H1 (cell line): Measurements from ENCODE around the gene PGF. TPM values are rescaled to one million over a fixed set of nuclear protein-coding genes. Genes with fewer than 3 reads are reported as not detected.

Source experiments
- CTCF ChIA-PET: fragments of 300-600 bp; sonication (Branson Sonifier 250); formaldehyde crosslinking; loops from one replicate; lab custom pipeline; 2021; ENCODE audit not compliant: partially characterized antibody; lab: Charles Lee
- POLR2A ChIA-PET: fragments of 300-600 bp; sonication (Branson Sonifier 250); formaldehyde crosslinking; loops from one replicate; lab custom pipeline; 2021; ENCODE audit warnings: inconsistent platforms; ENCODE audit not compliant: partially characterized antibody; lab: Charles Lee
- DNase-seq, 2 experiments: peaks; one replicate each; pipeline versions ENCODE4 v3.0.0 to v3.0.0-alpha.2; 2010 to 2022; ENCODE audit warnings: low spot score in 2 of 2, low read depth in 1 of 2, mixed read lengths in 1 of 2
- FAIRE-seq: peaks from 2 replicates; lab custom pipeline; 2011; peaks lifted over from hg19 to GRCh38; lab: Jason Lieb, UNC
- H2AFZ ChIP-seq: 2 replicates; pipeline ENCODE4 v1.8.1; 2012; ENCODE audit warnings: low read length, inconsistent platforms
- H2AK5ac ChIP-seq: 2 replicates; pipeline ENCODE4 v1.6.1; 2013; ENCODE audit warnings: low read depth, low read length
- H2BK120ac ChIP-seq: replicated peaks from 2 replicates; pipeline ENCODE3; 2013; ENCODE audit warnings: low read depth, low read length, inconsistent platforms
- H2BK12ac ChIP-seq: 2 replicates; pipeline ENCODE4 v1.6.1; 2013; ENCODE audit warnings: low read depth, low read length
- H2BK15ac ChIP-seq: 2 replicates; pipeline ENCODE4 v1.6.1; 2013; ENCODE audit warnings: low read length
- H2BK20ac ChIP-seq: 2 replicates; pipeline ENCODE4 v1.6.1; 2013; ENCODE audit warnings: low read length
- H2BK5ac ChIP-seq: 2 replicates; pipeline ENCODE4 v1.6.1; 2013; ENCODE audit warnings: low read depth, low read length
- H3K14ac ChIP-seq: 2 replicates; pipeline ENCODE4 v1.6.1; 2013; ENCODE audit warnings: inconsistent platforms; ENCODE audit not compliant: insufficient read length
- H3K18ac ChIP-seq: 2 replicates; pipeline ENCODE4 v1.6.1; 2013; ENCODE audit warnings: low read length; ENCODE audit errors: extremely low read depth
- H3K23ac ChIP-seq: 2 replicates; pipeline ENCODE4 v1.6.1; 2013; ENCODE audit warnings: inconsistent platforms; ENCODE audit not compliant: insufficient read length
- H3K23me2 ChIP-seq: 2 replicates; pipeline ENCODE4 v1.6.1; 2013; ENCODE audit warnings: low read depth, low read length
- H3K27ac ChIP-seq: 2 replicates; pipeline ENCODE4 v1.6.1; 2011; ENCODE audit warnings: low read depth, low read length, inconsistent platforms
- H3K27me3 ChIP-seq, 4 experiments: replicated peaks in 1 of 4; 1 replicate in 1 of 4; 2 replicates in 3 of 4; pipeline versions ENCODE4 v1.6.1 to v1.8.1; 2011 to 2013; ENCODE audit warnings: low read length in 3 of 4, mild to moderate bottlenecking in 3 of 4, inconsistent platforms in 2 of 4, mixed read lengths in 2 of 4, moderate library complexity in 1 of 4; ENCODE audit not compliant: control insufficient read depth in 3 of 4, insufficient read depth in 3 of 4; ENCODE audit errors: extremely low read depth in 1 of 4
- H3K36me3 ChIP-seq, 4 experiments: 2 replicates each; pipeline versions ENCODE4 v1.6.1 to v1.8.1; 2011 to 2013; ENCODE audit warnings: mild to moderate bottlenecking in 4 of 4, low read length in 3 of 4, moderate library complexity in 2 of 4, control low read depth in 1 of 4, inconsistent platforms in 1 of 4; ENCODE audit not compliant: insufficient read depth in 4 of 4, control insufficient read depth in 2 of 4
- H3K4ac ChIP-seq: replicated peaks from 2 replicates; pipeline ENCODE3; 2013; ENCODE audit warnings: low read length, low read depth, mixed read lengths, inconsistent platforms; ENCODE audit not compliant: insufficient read length
- H3K4me1 ChIP-seq, 4 experiments: replicated peaks in 1 of 4; 1 replicate in 1 of 4; 2 replicates in 3 of 4; pipeline versions ENCODE4 v1.6.1 to v1.8.1; 2011 to 2013; ENCODE audit warnings: low read length in 3 of 4, inconsistent platforms in 2 of 4, mixed read lengths in 1 of 4; ENCODE audit not compliant: insufficient read depth in 4 of 4, control insufficient read depth in 3 of 4
- H3K4me2 ChIP-seq, 2 experiments: 2 replicates each; pipeline versions ENCODE4 v1.6.1 to v1.8.1; 2011 to 2013; ENCODE audit warnings: low read depth in 2 of 2, low read length in 2 of 2, control low read depth in 1 of 2, inconsistent platforms in 1 of 2, mild to moderate bottlenecking in 1 of 2; ENCODE audit not compliant: insufficient read depth in 1 of 2
- H3K4me3 ChIP-seq, 4 experiments: fragments of 200-600, 300-600 bp in 1 of 4; sonication (generic), shearing (Covaris generic), sonication (Bioruptor Twin) in 1 of 4; 2 replicates each; pipeline versions ENCODE4 v1.5.1 to v1.8.1; 2011 to 2016; ENCODE audit warnings: low read length in 4 of 4, low read depth in 3 of 4, control low read depth in 2 of 4, inconsistent platforms in 2 of 4, mild to moderate bottlenecking in 2 of 4, mixed read lengths in 1 of 4, moderate library complexity in 1 of 4; ENCODE audit not compliant: insufficient read depth in 2 of 4; ENCODE audit errors: extremely low read depth in 1 of 4
- H3K56ac ChIP-seq: replicated peaks from 2 replicates; pipeline ENCODE3; 2013; ENCODE audit warnings: low read depth, mild to moderate bottlenecking, mixed read lengths, low read length, inconsistent platforms; ENCODE audit not compliant: insufficient read length
- H3K79me1 ChIP-seq: 2 replicates; pipeline ENCODE4 v1.6.1; 2013; ENCODE audit warnings: low read depth, low read length, control low read depth
- H3K79me2 ChIP-seq, 2 experiments: 2 replicates each; pipeline versions ENCODE4 v1.6.1 to v1.8.1; 2012 to 2013; ENCODE audit warnings: low read length in 2 of 2, mild to moderate bottlenecking in 2 of 2, inconsistent platforms in 1 of 2; ENCODE audit not compliant: insufficient read depth in 2 of 2, control insufficient read depth in 1 of 2
- H3K9ac ChIP-seq, 4 experiments: replicated peaks in 1 of 4; 1 replicate in 1 of 4; 2 replicates in 3 of 4; pipeline versions ENCODE4 v1.6.1 to v1.8.1; 2011 to 2013; ENCODE audit warnings: low read depth in 3 of 4, low read length in 3 of 4, control low read depth in 2 of 4, mild to moderate bottlenecking in 2 of 4, moderate library complexity in 2 of 4, inconsistent platforms in 1 of 4; ENCODE audit errors: extremely low read depth in 1 of 4
- H3K9me3 ChIP-seq, 2 experiments: 2 replicates each; pipeline versions ENCODE4 v1.6.1 to v1.8.1; 2012 to 2013; ENCODE audit warnings: mild to moderate bottlenecking in 2 of 2, moderate library complexity in 2 of 2, control low read depth in 1 of 2, inconsistent platforms in 1 of 2, low read depth in 1 of 2, low read length in 1 of 2, mixed read lengths in 1 of 2; ENCODE audit not compliant: insufficient read depth in 2 of 2
- H4K20me1 ChIP-seq, 2 experiments: replicated peaks in 1 of 2; 2 replicates each; pipeline versions ENCODE3 to v1.8.1; 2011 to 2013; ENCODE audit warnings: inconsistent platforms in 2 of 2, low read length in 2 of 2, mild to moderate bottlenecking in 1 of 2; ENCODE audit not compliant: insufficient read depth in 2 of 2, control insufficient read depth in 1 of 2
- H4K5ac ChIP-seq: 2 replicates; pipeline ENCODE4 v1.6.1; 2013; ENCODE audit warnings: low read length, low read depth, mixed read lengths, inconsistent platforms; ENCODE audit not compliant: insufficient read length
- H4K8ac ChIP-seq: 2 replicates; pipeline ENCODE4 v1.8.0; 2013; ENCODE audit warnings: mild to moderate bottlenecking, moderate library complexity, low read length, inconsistent platforms; ENCODE audit not compliant: insufficient read depth; ENCODE audit errors: extremely low read depth
- H4K91ac ChIP-seq: replicated peaks from 2 replicates; pipeline ENCODE3; 2013; ENCODE audit warnings: low read length, mixed read lengths, inconsistent platforms; ENCODE audit not compliant: insufficient read length
- EZH2 ChIP-seq: fragments of 200-600 bp; sonication (generic); IDR thresholded peaks from 2 replicates; pipeline ENCODE4 v1.7.1; 2012; ENCODE audit warnings: low read depth, mild to moderate bottlenecking, moderate library complexity, low read length, inconsistent platforms; ENCODE audit not compliant: severe bottlenecking
- WGBS, 2 experiments: shearing (Covaris generic) in 1 of 2; methylation state at CpG; one replicate each; pipeline versions ENCODE4 v1.1.6 to v1.1.7; 2013 to 2015; ENCODE audit warnings: low lambda C conversion rate in 2 of 2, mixed read lengths in 2 of 2, inconsistent platforms in 1 of 2, low coverage in 1 of 2, missing lambda C conversion rate in 1 of 2; ENCODE audit not compliant: insufficient replicate concordance in 2 of 2, insufficient coverage in 1 of 2, insufficient read length in 1 of 2; ENCODE audit errors: extremely low coverage in 1 of 2, missing lambda C conversion rate in 1 of 2; 5-methylcytosine and 5-hydroxymethylcytosine counted together
- polyA plus RNA-seq, 7 experiments: library from polyadenylated mRNA; depleted of rRNA in 3 of 7; stranded (reverse) in 5 of 7; unstranded in 2 of 7; fragments of >200 nt in 5 of 7; fragments of 200-250 nt in 2 of 7; gene quantifications; 1 replicate in 5 of 7; 2 replicates in 1 of 7; 4 replicates in 1 of 7; pipeline versions ENCODE4 v1.2.1 to v1.2.3, GENCODE V29; 2011 to 2013; ENCODE audit warnings: missing spikeins in 2 of 7, mixed read lengths in 2 of 7
- total RNA-seq: library from RNA; stranded (reverse); fragmentation: NEBNext Ultra II Directional; extraction: Animal tissue kit (Norgen Biotek cat#: 25700); gene quantifications from 2 replicates; pipeline ENCODE4 v1.2.1, GENCODE V29; 2021

PGF gene
- total and polyA plus RNA-seq, 2 of the 8 experiments (the other 6 are each of a cell fraction or from before 2014, with no cell fraction given) = 2.1 to 4.1 TPM

GRCh38 chr14:74909501-74909900 lies 45.9 kb downstream of the PGF start:
- Histone ChIP-seq H4K20me1 (peaks cover 2 to 8% of the 10 kb centered on the region in 2 experiments), H3K4me2 (no peak overlapping the region), H3K4me3 (no peak overlapping the region), H3K23me2 (no peaks in the 10 kb centered on the region), H2AFZ (no peak overlapping the region), H2BK12ac (no peak overlapping the region), H4K8ac (no peak overlapping the region), H3K27me3 (no peaks in the 10 kb centered on the region), H3K14ac (no peak overlapping the region), H3K4me1 (no peaks in the 10 kb centered on the region; a peak in 1 of 7 replicates), H4K91ac (no peak overlapping the region), H2BK20ac (no peak overlapping the region), H3K9me3 (no peaks in the 10 kb centered on the region), H3K27ac (no peak overlapping the region), H3K56ac (no peak overlapping the region), H4K5ac (no peak overlapping the region), H3K79me2 (no peaks in the 10 kb centered on the region), H2BK5ac (no peak overlapping the region), H3K79me1 (no peaks in the 10 kb centered on the region), H2BK120ac (no peak overlapping the region), H3K36me3 (peaks cover 0 to 4% (median 0%) of the 10 kb centered on the region in 4 experiments; a peak in 1 of 8 replicates), H2AK5ac (no peak overlapping the region), H3K4ac (no peak overlapping the region), H3K23ac (no peak overlapping the region), H2BK15ac (no peak overlapping the region), H3K18ac (no peak overlapping the region), H3K9ac (no peak overlapping the region)
- DNase-seq = no peak
- POLR2A ChIA-PET = interaction anchor here (0.9 to 3.9 kb wide), 4 partner anchors 9 to 56 kb away, joined by 3 to 16 read pairs (median 6); partner anchors contain the start of genes PGF and RPS6KL1
- no peak for FAIRE-seq
- TF ChIP-seq EZH2 = no peak
- CTCF ChIA-PET = interaction anchor here (1.0 to 24.8 kb wide), 9 partner anchors 8 to 177 kb away, joined by 3 to 509 read pairs (median 26); partner anchors contain the start of genes PGF, PROX2 and RPS6KL1
- 88% methylated on average over 12 of the region's 14 CpGs; no CpG with 5 or more reads in 1 of the 2 experiments for WGBS, 2 experiments
